H9 (cell line): Measurements from ENCODE around the gene TBC1D19. TPM values are rescaled to one million over a fixed set of nuclear protein-coding genes. Genes with fewer than 3 reads are reported as not detected.

Source experiments
- DNase-seq: peaks from one replicate; pipeline ENCODE4 v3.0.0-alpha.2; 2017
- H2AFZ ChIP-seq: one replicate; pipeline ENCODE4 v1.6.1; 2013; ENCODE audit warnings: mild to moderate bottlenecking, low read length, control low read depth, moderate library complexity
- H2AK5ac ChIP-seq: 2 replicates; pipeline ENCODE4 v1.6.1; 2013; ENCODE audit warnings: low read length, control low read depth, mixed read lengths; ENCODE audit not compliant: insufficient read length
- H2BK120ac ChIP-seq: one replicate; pipeline ENCODE4 v1.6.1; 2013; ENCODE audit warnings: low read depth, mild to moderate bottlenecking, low read length, control low read depth, inconsistent platforms; ENCODE audit not compliant: poor library complexity, severe bottlenecking
- H2BK12ac ChIP-seq: 2 replicates; pipeline ENCODE4 v1.6.1; 2013; ENCODE audit warnings: low read length, control low read depth, mixed read lengths, low read depth; ENCODE audit not compliant: insufficient read length
- H2BK15ac ChIP-seq: 2 replicates; pipeline ENCODE4 v1.6.1; 2013; ENCODE audit warnings: low read depth, low read length, control low read depth
- H2BK20ac ChIP-seq: one replicate; pipeline ENCODE4 v1.6.1; 2013; ENCODE audit warnings: low read depth, mild to moderate bottlenecking, low read length, control low read depth, inconsistent platforms; ENCODE audit not compliant: poor library complexity, severe bottlenecking
- H2BK5ac ChIP-seq: 2 replicates; pipeline ENCODE4 v1.6.1; 2013; ENCODE audit warnings: low read length, control low read depth, mixed read lengths; ENCODE audit not compliant: insufficient read length
- H3K14ac ChIP-seq: 2 replicates; pipeline ENCODE4 v1.6.1; 2013; ENCODE audit warnings: low read length, control low read depth; ENCODE audit not compliant: insufficient read depth
- H3K18ac ChIP-seq: 2 replicates; pipeline ENCODE4 v1.6.1; 2013; ENCODE audit warnings: low read depth, mild to moderate bottlenecking, mixed read lengths, low read length, control low read depth; ENCODE audit not compliant: insufficient read length
- H3K23ac ChIP-seq: 2 replicates; pipeline ENCODE4 v1.6.1; 2013; ENCODE audit warnings: low read length, control low read depth, mixed read lengths, low read depth; ENCODE audit not compliant: insufficient read length
- H3K23me2 ChIP-seq: 2 replicates; pipeline ENCODE4 v1.6.1; 2013; ENCODE audit warnings: low read depth, mild to moderate bottlenecking, mixed read lengths, low read length, control low read depth; ENCODE audit not compliant: insufficient read length, poor library complexity, severe bottlenecking
- H3K27ac ChIP-seq: 2 replicates; pipeline ENCODE4 v1.5.1; 2013; ENCODE audit warnings: low read length, control low read depth, mixed read lengths, low read depth; ENCODE audit not compliant: insufficient read length
- H3K27me3 ChIP-seq: 2 replicates; pipeline ENCODE4 v1.6.1; 2013; ENCODE audit warnings: low read length, control low read depth, inconsistent platforms; ENCODE audit not compliant: insufficient read depth
- H3K4ac ChIP-seq: 2 replicates; pipeline ENCODE4 v1.6.1; 2013; ENCODE audit warnings: low read depth, mild to moderate bottlenecking, control low read depth, inconsistent platforms, low read length, moderate library complexity
- H3K4me1 ChIP-seq: 2 replicates; pipeline ENCODE4 v1.6.1; 2013; ENCODE audit warnings: low read length, control low read depth, inconsistent platforms; ENCODE audit not compliant: insufficient read depth
- H3K4me2 ChIP-seq: 2 replicates; pipeline ENCODE4 v1.6.1; 2013; ENCODE audit warnings: low read length, control low read depth, mixed read lengths; ENCODE audit not compliant: insufficient read length, insufficient read depth
- H3K56ac ChIP-seq: 2 replicates; pipeline ENCODE4 v1.6.1; 2013; ENCODE audit warnings: low read depth, mild to moderate bottlenecking, mixed read lengths, low read length, control low read depth; ENCODE audit not compliant: insufficient read length
- H3K79me1 ChIP-seq: 2 replicates; pipeline ENCODE4 v1.6.1; 2013; ENCODE audit warnings: low read depth, mild to moderate bottlenecking, moderate library complexity, low read length, control low read depth, inconsistent platforms; ENCODE audit not compliant: insufficient read depth, poor library complexity, severe bottlenecking
- H3K79me2 ChIP-seq: 2 replicates; pipeline ENCODE4 v1.6.1; 2013; ENCODE audit warnings: low read length, control low read depth, inconsistent platforms; ENCODE audit not compliant: insufficient read depth
- H3K9ac ChIP-seq: 2 replicates; pipeline ENCODE4 v1.6.1; 2013; ENCODE audit warnings: low read length, control low read depth, mixed read lengths; ENCODE audit not compliant: insufficient read length; ENCODE audit errors: extremely low read depth
- H3K9me3 ChIP-seq: one replicate; pipeline ENCODE4 v1.6.1; 2013; ENCODE audit warnings: low read depth, low read length, inconsistent platforms; ENCODE audit not compliant: control insufficient read depth
- H3T11ph ChIP-seq: one replicate; pipeline ENCODE4 v1.6.1; 2013; ENCODE audit warnings: mild to moderate bottlenecking, low read length, control low read depth, inconsistent platforms
- H4K20me1 ChIP-seq: one replicate; pipeline ENCODE4 v1.6.1; 2013; ENCODE audit not compliant: control insufficient read depth, insufficient read length, insufficient read depth
- H4K5ac ChIP-seq: 2 replicates; pipeline ENCODE4 v1.6.1; 2013; ENCODE audit warnings: low read depth, mild to moderate bottlenecking, mixed read lengths, low read length, control low read depth; ENCODE audit not compliant: insufficient read length
- H4K8ac ChIP-seq: replicated peaks from 2 replicates; pipeline ENCODE4 v1.6.1; 2013; ENCODE audit warnings: low read length, control low read depth, mixed read lengths, low read depth; ENCODE audit not compliant: insufficient read length
- H4K91ac ChIP-seq: 2 replicates; pipeline ENCODE4 v1.6.1; 2013; ENCODE audit warnings: low read depth, mild to moderate bottlenecking, moderate library complexity, mixed read lengths, low read length, control low read depth; ENCODE audit not compliant: insufficient read length
- H3K27ac Mint-ChIP-seq, 3 experiments: 2 replicates in 2 of 3; 3 replicates in 1 of 3; pipeline ENCODE4 v1.8.0; 2020 to 2021; ENCODE audit warnings: mixed read lengths in 3 of 3, mild to moderate bottlenecking in 1 of 3, moderate library complexity in 1 of 3
- H3K27me3 Mint-ChIP-seq: 2 replicates; pipeline ENCODE4 v1.8.0; 2021; ENCODE audit warnings: low read depth, mild to moderate bottlenecking, moderate library complexity, mixed read lengths
- H3K36me3 Mint-ChIP-seq, 3 experiments: 2 replicates in 2 of 3; 3 replicates in 1 of 3; pipeline ENCODE4 v1.8.0; 2020 to 2021; ENCODE audit warnings: low read depth in 3 of 3, mixed read lengths in 3 of 3; ENCODE audit not compliant: insufficient read depth in 1 of 3
- H3K4me1 Mint-ChIP-seq, 2 experiments: 2 replicates each; pipeline ENCODE4 v1.8.0; 2020; ENCODE audit warnings: mixed read lengths in 2 of 2
- H3K4me3 Mint-ChIP-seq, 2 experiments: 2 replicates in 1 of 2; 3 replicates in 1 of 2; pipeline ENCODE4 v1.8.0; 2020 to 2021; ENCODE audit warnings: mild to moderate bottlenecking in 2 of 2, mixed read lengths in 2 of 2, moderate library complexity in 1 of 2
- H3K9me3 Mint-ChIP-seq, 2 experiments: 2 replicates in 1 of 2; 3 replicates in 1 of 2; pipeline ENCODE4 v1.8.0; 2020; ENCODE audit warnings: mild to moderate bottlenecking in 2 of 2, mixed read lengths in 2 of 2, moderate library complexity in 1 of 2
- whole genome bisulfite sequencing: extraction: QIAGEN DNeasy Blood & Tissue Kit; methylation state at CpG from one replicate; pipeline ENCODE4 v1.1.7; 2013; ENCODE audit warnings: missing lambda C conversion rate, low lambda C conversion rate, mixed read lengths; ENCODE audit not compliant: insufficient read length; ENCODE audit errors: extremely low coverage; 5-methylcytosine and 5-hydroxymethylcytosine counted together
- total RNA-seq: library from RNA; stranded (reverse); gene quantifications from 2 replicates; pipeline ENCODE4 v1.2.1, GENCODE V29; 2021
- TF ChIP-seq, protein P1 (sequence below): fragments of 200-600 bp; sonication (generic); conservative IDR thresholded peaks from 3 replicates; pipeline ENCODE4 v1.8.0; 2021; ENCODE audit warnings: antibody characterized with exemption, mild to moderate bottlenecking

The TBC1D19 gene
- total RNA-seq, 1 experiment from 2014 or later, result 3.2 TPM

DNA sequence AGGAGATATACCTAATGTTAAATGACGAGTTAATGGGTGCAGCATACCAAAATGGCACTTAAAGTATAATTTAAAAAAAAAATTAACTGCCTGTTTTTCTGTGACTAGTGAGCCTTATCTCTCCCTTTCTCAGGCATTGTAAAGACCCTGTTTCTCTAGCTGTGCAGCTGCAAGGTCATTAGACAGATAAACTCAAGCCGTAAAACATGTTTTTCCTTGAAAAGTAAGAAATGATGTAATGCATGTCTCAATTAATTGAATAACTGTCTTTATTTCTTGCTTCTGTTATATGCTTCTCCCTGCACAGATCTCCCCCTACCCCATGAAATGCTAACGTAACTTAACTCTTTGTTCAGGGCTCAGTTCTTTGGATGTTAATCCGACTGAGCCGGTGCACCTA, 10.5 kb downstream of the TBC1D19 start:
- WGBS, result no CpG with 5 or more reads among the region's 5 CpGs
- Histone ChIP-seq H3K79me2 (no peaks in the 10 kb centered on the region), H4K20me1 (no peaks in the 10 kb centered on the region), H3K27ac (no peak overlapping the region), H3K9me3 (no peaks in the 10 kb centered on the region), H3K27me3 (no peaks in the 10 kb centered on the region), H2BK12ac (no peak overlapping the region), H3K79me1 (no peaks in the 10 kb centered on the region), H3T11ph (no peak overlapping the region), H3K23me2 (no peaks in the 10 kb centered on the region), H2AK5ac (no peak overlapping the region), H3K23ac (no peak overlapping the region), H2BK5ac (no peak overlapping the region), H4K5ac (no peak overlapping the region), H2AFZ (no peak overlapping the region), H2BK120ac (no peak overlapping the region), H3K18ac (no peak overlapping the region), H4K91ac (no peak overlapping the region), H3K9ac (no peak overlapping the region), H3K4ac (no peak overlapping the region), H3K4me2 (no peak overlapping the region), H3K56ac (no peak overlapping the region), H3K4me1 (no peaks in the 10 kb centered on the region), H3K14ac (no peak overlapping the region), H4K8ac (no peak overlapping the region), H2BK20ac (no peak overlapping the region), H2BK15ac (no peak overlapping the region)
- Mint-ChIP-seq H3K27ac (no peak overlapping the region), H3K36me3 (no peaks in the 10 kb centered on the region; a peak in 1 of 7 replicates), H3K9me3 (0 out of 5 replicates have a peak, but pooled peaks cover 0 to 2% of the 10 kb centered on the region in 2 experiments), H3K4me3 (no peak overlapping the region), H3K4me1 (peaks cover 7% of the 10 kb centered on the region in 2 experiments), H3K27me3 (no peaks in the 10 kb centered on the region)
- TF ChIP-seq, protein P1, sequence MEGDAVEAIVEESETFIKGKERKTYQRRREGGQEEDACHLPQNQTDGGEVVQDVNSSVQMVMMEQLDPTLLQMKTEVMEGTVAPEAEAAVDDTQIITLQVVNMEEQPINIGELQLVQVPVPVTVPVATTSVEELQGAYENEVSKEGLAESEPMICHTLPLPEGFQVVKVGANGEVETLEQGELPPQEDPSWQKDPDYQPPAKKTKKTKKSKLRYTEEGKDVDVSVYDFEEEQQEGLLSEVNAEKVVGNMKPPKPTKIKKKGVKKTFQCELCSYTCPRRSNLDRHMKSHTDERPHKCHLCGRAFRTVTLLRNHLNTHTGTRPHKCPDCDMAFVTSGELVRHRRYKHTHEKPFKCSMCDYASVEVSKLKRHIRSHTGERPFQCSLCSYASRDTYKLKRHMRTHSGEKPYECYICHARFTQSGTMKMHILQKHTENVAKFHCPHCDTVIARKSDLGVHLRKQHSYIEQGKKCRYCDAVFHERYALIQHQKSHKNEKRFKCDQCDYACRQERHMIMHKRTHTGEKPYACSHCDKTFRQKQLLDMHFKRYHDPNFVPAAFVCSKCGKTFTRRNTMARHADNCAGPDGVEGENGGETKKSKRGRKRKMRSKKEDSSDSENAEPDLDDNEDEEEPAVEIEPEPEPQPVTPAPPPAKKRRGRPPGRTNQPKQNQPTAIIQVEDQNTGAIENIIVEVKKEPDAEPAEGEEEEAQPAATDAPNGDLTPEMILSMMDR, result no peak
- no peak for DNase-seq
